GM18498 (cell line): ENCODE data around the gene GSTP1.
A peak's percentile ranks its signal among the peaks of the same experiment; 100 is the strongest.
"Not testable (repeated sequence)": the region's sequence is repeated elsewhere in the genome, so short reads cannot be mapped to it uniquely, and the experiment has no call there.

Experiments used
- ATAC-seq: cut with Tn5 transposase; IDR thresholded peaks from one replicate; pipeline ENCODE4 v1.9.1; 2021; ENCODE audit warnings: mild to moderate bottlenecking, moderate library complexity; ENCODE audit not compliant: unreplicated experiment

Gene GSTP1

DNA sequence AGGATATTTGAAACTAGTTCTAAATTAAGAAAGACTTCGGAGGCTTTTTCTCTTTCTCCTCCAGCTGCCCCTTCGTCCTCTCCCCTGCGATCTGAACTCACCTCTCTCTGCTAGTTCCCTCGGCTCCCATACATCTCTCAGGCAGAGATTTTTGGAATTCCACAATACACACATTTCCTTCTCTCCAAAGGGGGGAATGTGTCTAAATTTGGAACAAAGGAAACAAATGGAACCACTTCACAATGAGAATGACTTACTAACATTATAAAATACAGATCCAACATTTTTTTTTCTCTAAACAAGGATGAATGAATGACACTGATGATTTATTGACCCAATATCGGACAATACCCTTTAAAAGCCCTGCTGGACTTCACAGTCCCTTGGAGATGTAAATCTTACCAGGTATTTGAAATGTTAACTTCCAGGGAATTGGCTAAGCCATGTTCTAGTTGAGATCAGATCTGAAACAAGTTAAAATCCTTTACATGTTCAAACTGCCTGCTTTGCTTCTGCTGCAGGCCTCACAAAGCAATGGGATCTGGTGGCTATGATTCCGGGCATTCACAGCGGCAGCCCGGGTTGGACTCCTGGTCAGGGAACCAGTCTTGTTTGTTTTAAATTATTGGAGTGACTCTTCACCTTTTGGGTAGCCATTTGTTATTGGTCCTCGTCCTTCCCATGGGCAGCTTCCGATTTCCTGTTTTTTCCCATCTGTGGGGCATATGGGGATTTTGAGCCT, 20.5 kb upstream of the GSTP1 start:
- ATAC-seq: no peak

DNA sequence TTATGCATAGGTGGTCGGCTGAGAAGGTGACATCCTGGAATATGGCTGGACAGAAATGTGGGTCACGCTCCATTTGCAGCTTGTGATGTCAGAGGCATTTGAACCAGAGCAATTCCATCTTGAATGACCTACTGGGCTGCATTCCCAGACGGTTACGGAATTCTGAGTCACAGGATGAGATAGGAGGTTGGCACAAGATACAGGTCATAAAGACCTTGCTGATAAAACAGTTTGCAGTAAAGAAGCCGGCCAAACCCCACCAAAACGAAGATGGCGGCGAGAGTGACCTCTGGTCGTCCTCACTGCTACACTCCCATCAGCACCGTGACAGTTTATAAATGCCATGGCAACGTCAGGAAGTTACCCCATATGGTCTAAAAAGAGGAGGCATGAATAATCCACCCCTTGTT, 19.9 kb upstream of the GSTP1 start:
- ATAC-seq: not testable (repeated sequence)

GRCh38 chr11:67564230-67564629, 19.4 kb upstream of the GSTP1 start:
- ATAC-seq: no peak

DNA sequence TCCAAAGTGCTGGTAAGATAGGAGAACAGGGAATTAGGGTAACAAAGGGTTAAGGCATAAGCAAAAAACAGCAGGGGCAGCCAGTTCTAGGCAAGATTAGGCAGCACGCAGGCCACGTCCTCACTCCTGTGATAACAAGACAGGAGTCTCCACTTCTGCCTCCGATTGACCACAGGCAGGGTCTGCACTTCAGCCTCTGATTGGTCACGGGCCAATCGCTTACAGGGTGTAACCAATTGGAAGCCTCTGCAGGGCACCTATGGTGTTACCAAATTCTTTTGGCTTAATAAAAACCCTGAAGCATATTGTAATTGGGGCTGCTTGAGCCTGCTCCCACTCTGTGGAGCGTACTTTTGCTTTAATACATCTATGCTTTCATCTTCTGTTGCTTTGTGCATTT, 12.2 kb upstream of the GSTP1 start:
- no peak for ATAC-seq

DNA sequence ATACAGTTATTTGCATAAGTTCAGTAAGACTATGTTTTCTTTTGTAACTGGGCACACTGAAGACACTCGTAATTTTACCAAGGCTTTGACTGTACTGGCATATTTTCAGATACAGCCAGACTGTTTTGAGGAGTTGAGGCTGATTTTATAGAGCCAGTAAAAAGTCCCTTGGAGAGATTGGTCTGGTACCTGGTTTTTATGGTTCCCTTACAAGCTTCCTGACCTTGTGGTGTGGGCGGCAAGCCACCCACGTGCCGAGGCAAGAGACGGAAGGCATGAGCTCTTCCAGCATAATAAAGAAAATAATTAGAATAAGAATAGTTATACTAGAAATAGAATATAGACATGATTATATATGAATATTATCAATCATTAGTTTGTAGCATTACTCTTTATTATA, 11.3 kb upstream of the GSTP1 start:
- no peak for ATAC-seq

- ATAC-seq: no peak
Observed at GRCh38 chr11:67572747-67573419, 10.7 kb upstream of the GSTP1 start.

DNA sequence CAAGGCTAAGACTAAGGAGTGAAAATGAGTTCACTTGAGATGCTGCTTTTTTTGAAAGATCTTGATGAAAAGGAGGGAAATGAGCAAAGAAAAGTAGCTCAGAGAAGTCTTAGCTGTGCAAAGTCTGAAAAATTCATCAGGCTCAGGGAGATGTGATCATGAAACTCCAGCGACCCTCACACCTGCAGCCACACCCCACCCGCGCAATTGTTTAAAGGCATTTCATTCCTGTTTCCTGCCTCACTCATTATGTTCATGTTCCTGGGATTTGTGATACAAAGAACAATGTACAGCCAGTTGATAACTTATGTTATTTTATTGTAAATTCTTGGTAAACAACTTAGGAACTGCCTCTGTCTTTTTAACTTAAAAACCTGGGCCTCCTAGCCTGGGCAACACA, 8.7 kb upstream of the GSTP1 start:
- ATAC-seq: no peak

DNA sequence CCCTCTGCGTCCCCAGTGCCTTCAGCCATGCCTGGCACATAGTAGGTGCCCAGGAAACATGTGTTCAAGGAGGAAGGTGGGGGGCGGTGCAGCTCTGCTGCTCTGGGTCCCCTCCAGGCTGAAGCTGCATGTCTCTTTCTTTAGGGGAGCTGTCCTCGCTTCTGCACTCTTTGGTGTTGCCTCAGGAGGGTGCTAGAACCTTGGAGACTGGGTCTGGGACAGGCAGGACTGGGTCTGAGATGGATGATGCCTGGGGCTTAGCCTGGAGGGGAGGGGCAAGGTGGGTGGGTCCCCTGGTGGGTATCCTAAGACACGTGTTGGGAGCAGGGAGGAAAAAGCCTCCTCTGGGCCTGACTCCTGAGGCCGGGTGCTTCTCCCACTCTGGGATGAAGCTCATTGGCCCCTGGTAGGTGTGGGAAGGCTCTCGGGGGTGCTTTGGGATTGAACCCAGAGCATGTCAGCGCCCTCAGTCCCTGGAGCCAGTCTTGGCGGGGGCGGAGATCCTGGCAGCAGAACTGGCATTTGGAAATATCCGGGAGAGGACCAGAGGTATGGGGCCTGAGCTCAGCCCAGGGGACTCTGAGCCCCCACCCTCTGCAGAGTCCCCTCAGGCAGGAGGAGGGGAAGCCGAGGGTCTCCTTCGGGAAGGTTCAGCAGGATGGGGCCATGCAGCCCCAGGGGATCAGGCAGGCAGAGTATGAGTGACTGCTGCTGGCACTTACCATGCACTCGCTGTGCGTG, 6.7 kb upstream of the GSTP1 start:
- no peak for ATAC-seq

- no peak for ATAC-seq
Observed at GRCh38 chr11:67577951-67578350, 5.7 kb upstream of the GSTP1 start.

DNA sequence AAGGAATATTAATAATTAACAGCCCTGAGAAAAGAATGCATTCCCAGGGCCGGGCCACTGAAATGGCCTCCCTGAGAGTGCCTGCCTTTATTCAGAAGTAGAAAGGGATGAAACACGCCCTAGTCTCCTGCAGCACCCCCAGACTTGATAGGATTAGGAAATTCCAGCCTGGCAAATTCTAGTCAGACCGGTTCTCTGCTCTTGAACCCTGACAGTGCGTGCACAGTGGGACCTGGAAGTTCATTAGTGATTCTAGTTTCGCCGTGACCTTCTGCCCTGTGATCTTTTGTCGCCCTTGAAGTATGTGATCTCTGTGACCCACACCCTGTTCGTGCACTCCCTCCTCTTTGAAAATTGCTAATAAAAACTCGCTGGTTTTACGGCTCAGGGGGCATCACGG, 2.1 kb upstream of the GSTP1 start:
- ATAC-seq: no peak

DNA sequence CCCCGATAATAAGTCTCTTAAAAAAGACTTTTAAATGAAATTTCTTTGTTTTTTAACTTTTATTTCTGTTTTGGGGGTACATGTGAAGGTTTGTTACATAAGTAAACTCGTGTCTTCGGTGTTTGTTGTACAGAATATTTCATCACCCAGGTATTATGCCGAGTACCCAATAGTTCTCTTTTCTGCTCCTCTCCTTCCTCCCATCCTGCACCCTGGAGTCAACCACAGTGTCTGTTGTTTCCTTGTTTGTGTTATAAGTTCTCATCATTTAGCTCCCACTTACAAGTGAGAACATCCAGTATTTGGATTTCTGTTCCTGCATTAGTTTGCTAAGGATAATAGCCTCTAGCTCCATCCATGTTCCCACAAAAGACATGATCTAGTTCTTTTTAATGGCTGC, 1.6 kb upstream of the GSTP1 start:
- no peak for ATAC-seq

GRCh38 chr11:67584205-67584880, 731 bp downstream of the GSTP1 start:
- ATAC-seq: no peak

- ATAC-seq: no peak
Observed at GRCh38 chr11:67584881-67585873, 1.6 kb downstream of the GSTP1 start.

GRCh38 chr11:67585911-67586310, 2.3 kb downstream of the GSTP1 start:
- no peak for ATAC-seq

- ATAC-seq: no peak
Observed at GRCh38 chr11:67586568-67587250, 3.1 kb downstream of the GSTP1 start.

- ATAC-seq: peak; percentile 24
Observed at GRCh38 chr11:67588136-67588503, 4.5 kb downstream of the GSTP1 start.

- ATAC-seq: not testable (repeated sequence)
Observed at GRCh38 chr11:67588899-67589415, 5.3 kb downstream of the GSTP1 start.

GRCh38 chr11:67592880-67593564, 9.4 kb downstream of the GSTP1 start:
- no peak for ATAC-seq

- no peak for ATAC-seq
Observed at GRCh38 chr11:67593565-67593905, 9.9 kb downstream of the GSTP1 start.
